Endothelial cell of umbilical vein (primary cell): ENCODE data around the gene CARMIL1. TPM values are rescaled to one million over a fixed set of nuclear protein-coding genes. Genes with fewer than 3 reads are reported as not detected.

ENCODE experiments used
- BruUV-seq: library from RNA; stranded (reverse); fragments of 400-500 nt; replicated peaks from 2 replicates; lab custom pipeline; 2021; lab: Mats Ljungman, UMichigan
- CTCF ChIA-PET: fragments of 300-600, 350-600 bp; sonication (Branson Sonifier 250); formaldehyde crosslinking; loops from one replicate; lab custom pipeline; 2021; ENCODE audit warnings: antibody characterized with exemption, inconsistent platforms; lab: Charles Lee
- POLR2A ChIA-PET: fragments of 300-600, 350-600 bp; sonication (Branson Sonifier 250); formaldehyde crosslinking; loops from one replicate; lab custom pipeline; 2021; ENCODE audit warnings: antibody characterized with exemption, inconsistent platforms; lab: Charles Lee
- DNase-seq: peaks from one replicate; pipeline ENCODE4 v3.0.0-alpha.2; 2011; ENCODE audit warnings: low read depth, low spot score
- FAIRE-seq: peaks from 2 replicates; lab custom pipeline; 2011; peaks lifted over from hg19 to GRCh38; lab: Jason Lieb, UNC
- H2AFZ ChIP-seq: 2 replicates; pipeline ENCODE4 v1.6.0; 2012; ENCODE audit warnings: low read depth, low read length, control low read depth, inconsistent platforms
- H3K27ac ChIP-seq: 2 replicates; pipeline ENCODE4 v1.5.1; 2011; ENCODE audit warnings: low read depth, mild to moderate bottlenecking, control low read depth, low read length, moderate library complexity; ENCODE audit not compliant: insufficient read depth
- H3K27me3 ChIP-seq, 2 experiments: 2 replicates each; pipeline versions ENCODE4 v1.6.0 to v1.6.1; 2011; ENCODE audit warnings: low read length in 2 of 2, mixed read lengths in 1 of 2; ENCODE audit not compliant: control insufficient read depth in 2 of 2, insufficient read depth in 2 of 2
- H3K36me3 ChIP-seq, 2 experiments: 2 replicates in 1 of 2; 3 replicates in 1 of 2; pipeline ENCODE4 v1.5.1; 2011; ENCODE audit warnings: low read length in 2 of 2, mild to moderate bottlenecking in 1 of 2, moderate library complexity in 1 of 2; ENCODE audit not compliant: control insufficient read depth in 2 of 2, insufficient read depth in 2 of 2; ENCODE audit errors: extremely low read depth in 1 of 2
- H3K4me1 ChIP-seq: 3 replicates; pipeline ENCODE4 v1.5.1; 2011; ENCODE audit warnings: mild to moderate bottlenecking, low read length; ENCODE audit not compliant: control insufficient read depth, insufficient read depth; ENCODE audit errors: extremely low read depth
- H3K4me2 ChIP-seq: 2 replicates; pipeline ENCODE4 v1.6.1; 2011; ENCODE audit warnings: low read length, control low read depth, mixed read lengths; ENCODE audit not compliant: insufficient read depth
- H3K4me3 ChIP-seq, 3 experiments: fragments of 200-600 bp in 1 of 3; sonication (generic), shearing (Covaris generic) in 1 of 3; replicated peaks in 1 of 3; 2 replicates each; pipeline ENCODE4 v1.5.1; 2011 to 2016; ENCODE audit warnings: control low read depth in 3 of 3, low read length in 3 of 3, mild to moderate bottlenecking in 2 of 3, inconsistent platforms in 1 of 3, low read depth in 1 of 3, moderate library complexity in 1 of 3; ENCODE audit not compliant: insufficient read depth in 1 of 3
- H3K79me2 ChIP-seq: 2 replicates; pipeline ENCODE4 v1.6.0; 2012; ENCODE audit warnings: low read length, inconsistent platforms; ENCODE audit not compliant: control insufficient read depth, insufficient read depth
- H3K9ac ChIP-seq: replicated peaks from 2 replicates; pipeline ENCODE3; 2011; ENCODE audit warnings: low read length, control low read depth; ENCODE audit not compliant: insufficient read depth; ENCODE audit errors: extremely low read depth
- H3K9me1 ChIP-seq: replicated peaks from 3 replicates; pipeline ENCODE4 v1.6.0; 2011; ENCODE audit warnings: mild to moderate bottlenecking, low read length; ENCODE audit not compliant: control insufficient read depth, insufficient read depth; ENCODE audit errors: extremely low read depth
- H3K9me3 ChIP-seq: replicated peaks from 2 replicates; pipeline ENCODE4 v1.5.1; 2012; ENCODE audit warnings: low read length, inconsistent platforms; ENCODE audit not compliant: control insufficient read depth, insufficient read depth
- H4K20me1 ChIP-seq: replicated peaks from 2 replicates; pipeline ENCODE3; 2011; ENCODE audit warnings: mild to moderate bottlenecking, low read length; ENCODE audit not compliant: control insufficient read depth, insufficient read depth; ENCODE audit errors: extremely low read depth
- EZH2 ChIP-seq: IDR thresholded peaks from 2 replicates; pipeline ENCODE4 v1.6.1; 2012; ENCODE audit warnings: borderline replicate concordance, low read depth, mild to moderate bottlenecking, moderate library complexity, low read length, inconsistent platforms; ENCODE audit not compliant: severe bottlenecking
- FOS ChIP-seq: IDR thresholded peaks from 2 replicates; pipeline ENCODE4 v1.6.1; 2011; ENCODE audit warnings: mild to moderate bottlenecking, low read length, moderate library complexity, borderline replicate concordance; ENCODE audit not compliant: insufficient read depth
- GATA2 ChIP-seq: IDR thresholded peaks from 2 replicates; pipeline ENCODE4 v1.7.0; 2011; ENCODE audit warnings: low read depth, mild to moderate bottlenecking, moderate library complexity, mixed read lengths, low read length; ENCODE audit not compliant: insufficient read length, insufficient read depth
- JUN ChIP-seq: IDR thresholded peaks from 2 replicates; pipeline ENCODE4 v1.6.1; 2011; ENCODE audit warnings: borderline replicate concordance, low read depth; ENCODE audit not compliant: insufficient read length, insufficient read depth
- MYC ChIP-seq: IDR thresholded peaks from one replicate; pipeline ENCODE4 v1.6.1; 2011; ENCODE audit warnings: mild to moderate bottlenecking, low read depth, low read length
- POLR2A ChIP-seq: IDR thresholded peaks from 2 replicates; pipeline ENCODE4 v1.6.1; 2012; ENCODE audit warnings: low read depth, mild to moderate bottlenecking, control low read depth, low read length
- dilution Hi-C: fragments of 300-500 bp; cut with MboI; formaldehyde crosslinking; loops from one replicate; pipeline ENCODE4 v1.15.0; 2019; ENCODE audit warnings: low sequenced_read_pairs; ENCODE audit not compliant: extremely low pct_ligation_motif_present
- intact Hi-C: fragments of 100-400 bp; cut with micrococcal nuclease; formaldehyde crosslinking; loops from one replicate; pipeline ENCODE4 v1.10.0; 2022
- polyA plus RNA-seq, 4 experiments: library from polyadenylated mRNA; depleted of rRNA in 3 of 4; stranded (reverse) in 3 of 4; unstranded in 1 of 4; fragments of >200 nt; gene quantifications; 2 replicates each; pipeline versions ENCODE4 v1.2.1 to v1.2.3, GENCODE V29; 2011 to 2012; ENCODE audit warnings: missing spikeins in 1 of 4
- total RNA-seq: library from RNA; stranded (reverse); gene quantifications from 2 replicates; pipeline ENCODE4 v1.2.3, GENCODE V29; 2021
- TF ChIP-seq, protein P1 (sequence below), 2 donors: IDR thresholded peaks; 1 replicate in 1 of 2; 2 replicates in 1 of 2; pipeline ENCODE4 v1.5.1; 2011; ENCODE audit warnings: low read length in 2 of 2, mild to moderate bottlenecking in 2 of 2, moderate library complexity in 2 of 2, control low read depth in 1 of 2, inconsistent platforms in 1 of 2, low read depth in 1 of 2; ENCODE audit not compliant: insufficient read depth in 1 of 2; ENCODE audit errors: extremely low read depth in 1 of 2

Gene CARMIL1
- total and polyA plus RNA-seq, 2 donors (not counting 3 experiments of a cell fraction or from before 2014, with no cell fraction given) = 1.3 to 8.7 TPM

DNA sequence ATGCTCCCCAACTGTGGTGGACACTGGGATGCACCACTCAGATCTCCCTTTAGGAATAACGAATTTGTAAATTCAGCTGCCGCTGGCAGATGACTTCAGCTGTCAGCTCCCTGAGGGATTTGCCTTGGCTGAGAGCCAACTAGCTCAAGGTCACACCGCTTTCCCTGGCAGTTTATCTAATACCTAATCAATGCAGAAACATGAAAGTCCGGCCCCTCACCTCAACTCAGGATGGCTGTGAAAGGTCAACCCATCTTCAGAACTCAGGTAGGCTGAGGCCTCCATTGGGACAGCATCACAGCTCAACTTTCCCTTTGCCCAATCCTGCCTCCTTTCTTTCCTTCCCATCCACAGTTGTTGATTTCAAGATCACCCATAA lies 350.0 kb downstream of the CARMIL1 start:
- H3K4me1 ChIP-seq = no peaks in the 10 kb centered on the region
- TF ChIP-seq MYC = no peak
- no peak for TF ChIP-seq JUN
- no peak for TF ChIP-seq POLR2A
- TF ChIP-seq, protein P1, sequence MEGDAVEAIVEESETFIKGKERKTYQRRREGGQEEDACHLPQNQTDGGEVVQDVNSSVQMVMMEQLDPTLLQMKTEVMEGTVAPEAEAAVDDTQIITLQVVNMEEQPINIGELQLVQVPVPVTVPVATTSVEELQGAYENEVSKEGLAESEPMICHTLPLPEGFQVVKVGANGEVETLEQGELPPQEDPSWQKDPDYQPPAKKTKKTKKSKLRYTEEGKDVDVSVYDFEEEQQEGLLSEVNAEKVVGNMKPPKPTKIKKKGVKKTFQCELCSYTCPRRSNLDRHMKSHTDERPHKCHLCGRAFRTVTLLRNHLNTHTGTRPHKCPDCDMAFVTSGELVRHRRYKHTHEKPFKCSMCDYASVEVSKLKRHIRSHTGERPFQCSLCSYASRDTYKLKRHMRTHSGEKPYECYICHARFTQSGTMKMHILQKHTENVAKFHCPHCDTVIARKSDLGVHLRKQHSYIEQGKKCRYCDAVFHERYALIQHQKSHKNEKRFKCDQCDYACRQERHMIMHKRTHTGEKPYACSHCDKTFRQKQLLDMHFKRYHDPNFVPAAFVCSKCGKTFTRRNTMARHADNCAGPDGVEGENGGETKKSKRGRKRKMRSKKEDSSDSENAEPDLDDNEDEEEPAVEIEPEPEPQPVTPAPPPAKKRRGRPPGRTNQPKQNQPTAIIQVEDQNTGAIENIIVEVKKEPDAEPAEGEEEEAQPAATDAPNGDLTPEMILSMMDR (IDR thresholded peaks at IDR 0.05; ENCODE audit: extremely low read depth in 1 of 2, insufficient read depth in 1 of 2, low read depth in 1 of 2, low read length in 2 of 2) = no peak
- no peak for TF ChIP-seq EZH2
- no peak for TF ChIP-seq GATA2
- no peak for TF ChIP-seq FOS
- intact Hi-C loops = no loop called here
- dilution Hi-C loops = no loop called here
- no peak overlapping the region for H3K4me2 ChIP-seq
- no peak for FAIRE-seq
- POLR2A ChIA-PET = no interaction called here
- no peak overlapping the region for H3K9ac ChIP-seq
- H3K9me1 ChIP-seq = no peaks in the 10 kb centered on the region
- no peak for DNase-seq
- no peaks in the 10 kb centered on the region for H4K20me1 ChIP-seq
- H3K79me2 ChIP-seq = no peaks in the 10 kb centered on the region
- no peaks in the 10 kb centered on the region for H3K27me3 ChIP-seq
- no peak overlapping the region for H2AFZ ChIP-seq
- no peak overlapping the region for H3K27ac ChIP-seq
- no TSS peak for BruUV-seq
- CTCF ChIA-PET = no interaction called here
- H3K9me3 ChIP-seq = no peaks in the 10 kb centered on the region
- no peak overlapping the region for H3K4me3 ChIP-seq
- H3K36me3 ChIP-seq = no peaks in the 10 kb centered on the region
